ENCODE data around the gene KRTAP2-3. TPM values are rescaled to one million over a fixed set of nuclear protein-coding genes. Genes with fewer than 3 reads are reported as not detected.
"Not testable (repeated sequence)": the region's sequence is repeated elsewhere in the genome, so short reads cannot be mapped to it uniquely, and the experiment has no call there.

The KRTAP2-3 gene
- total and polyA plus RNA-seq, 4 donors = not detected

DNA sequence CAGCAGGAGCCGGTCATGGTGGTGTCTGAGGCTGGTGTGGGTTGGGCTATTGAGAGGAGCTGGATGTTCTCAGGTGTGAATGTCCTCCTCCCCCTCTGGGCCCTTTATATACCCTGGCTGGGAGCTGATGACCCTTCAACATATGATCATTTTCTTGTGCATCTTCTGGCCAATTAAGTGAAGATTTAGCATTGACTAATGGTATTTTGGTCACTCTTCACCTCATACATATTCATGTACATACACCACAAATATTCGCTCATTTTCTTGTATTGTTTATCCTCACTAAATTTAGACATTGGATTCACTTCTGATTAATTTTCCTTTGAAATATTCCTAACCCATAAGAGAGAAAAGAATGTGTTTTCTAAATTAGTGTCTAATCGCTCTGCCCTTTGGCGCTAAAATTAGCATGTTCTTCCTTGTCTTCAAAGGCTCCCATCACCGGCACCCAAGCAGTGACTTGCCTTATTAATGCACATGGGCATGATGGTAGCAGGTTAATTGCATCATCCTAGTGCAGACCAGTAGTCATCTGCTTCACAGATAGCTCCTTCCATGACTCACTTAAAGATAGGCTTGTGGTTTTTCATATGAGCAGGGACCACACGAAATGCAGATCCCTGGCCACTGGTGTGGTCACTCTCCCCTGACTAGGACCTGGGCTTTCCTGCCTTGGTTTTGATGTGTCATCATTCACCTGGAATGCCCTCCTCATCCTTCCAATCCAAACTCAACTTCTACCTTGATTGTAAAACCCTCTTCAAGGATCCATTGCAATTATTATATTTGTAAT, 6.1 kb upstream of the KRTAP2-3 start, which contains the start of gene KRTAP2-4:
KRTAP2-4 (minus strand) TSS at position 51 of the 796 bp plus-strand sequence; CDS start at position 17, 34 bp downstream.
- no peaks in the 10 kb centered on the region for H3K9me3 ChIP-seq (ENCODE audit: control insufficient read depth in 4 of 4, insufficient read depth in 3 of 4, low read length in 3 of 4)
- no peak within 1 kb of the TSS for H3K27ac ChIP-seq (ENCODE audit: low read depth in 1 of 2, low read length in 1 of 2)
- no peak within 1 kb of the TSS for H3K9ac ChIP-seq (ENCODE audit: insufficient read depth in 1 of 2, low read length in 2 of 2)
- H3K4me1 ChIP-seq (ENCODE audit: control insufficient read depth in 5 of 5, insufficient read depth in 5 of 5, low read length in 5 of 5) = no peaks in the 10 kb centered on the region
- H3K27me3 ChIP-seq (ENCODE audit: control insufficient read depth in 3 of 3, insufficient read depth in 3 of 3, low read length in 2 of 3) = peaks cover 0 to under 1% (median 0%) of the 10 kb centered on the region in 3 donors
- DNase-seq (no peak), ATAC-seq (ENCODE audit: insufficient read depth, low FRiP score) (no peak)
- H3K4me3 ChIP-seq = no peak within 1 kb of the TSS
- 85 to 92% methylated on average over 6 of the region's 6 CpGs for WGBS, 2 donors
- TF ChIP-seq, protein P1, sequence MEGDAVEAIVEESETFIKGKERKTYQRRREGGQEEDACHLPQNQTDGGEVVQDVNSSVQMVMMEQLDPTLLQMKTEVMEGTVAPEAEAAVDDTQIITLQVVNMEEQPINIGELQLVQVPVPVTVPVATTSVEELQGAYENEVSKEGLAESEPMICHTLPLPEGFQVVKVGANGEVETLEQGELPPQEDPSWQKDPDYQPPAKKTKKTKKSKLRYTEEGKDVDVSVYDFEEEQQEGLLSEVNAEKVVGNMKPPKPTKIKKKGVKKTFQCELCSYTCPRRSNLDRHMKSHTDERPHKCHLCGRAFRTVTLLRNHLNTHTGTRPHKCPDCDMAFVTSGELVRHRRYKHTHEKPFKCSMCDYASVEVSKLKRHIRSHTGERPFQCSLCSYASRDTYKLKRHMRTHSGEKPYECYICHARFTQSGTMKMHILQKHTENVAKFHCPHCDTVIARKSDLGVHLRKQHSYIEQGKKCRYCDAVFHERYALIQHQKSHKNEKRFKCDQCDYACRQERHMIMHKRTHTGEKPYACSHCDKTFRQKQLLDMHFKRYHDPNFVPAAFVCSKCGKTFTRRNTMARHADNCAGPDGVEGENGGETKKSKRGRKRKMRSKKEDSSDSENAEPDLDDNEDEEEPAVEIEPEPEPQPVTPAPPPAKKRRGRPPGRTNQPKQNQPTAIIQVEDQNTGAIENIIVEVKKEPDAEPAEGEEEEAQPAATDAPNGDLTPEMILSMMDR (IDR thresholded peaks at IDR 0.05; ENCODE audit: control extremely low read depth, extremely low read depth) = no peak
- H3K36me3 ChIP-seq (ENCODE audit: control insufficient read depth in 4 of 4, insufficient read depth in 4 of 4, low read length in 4 of 4) = no peaks in the 10 kb centered on the region

DNA sequence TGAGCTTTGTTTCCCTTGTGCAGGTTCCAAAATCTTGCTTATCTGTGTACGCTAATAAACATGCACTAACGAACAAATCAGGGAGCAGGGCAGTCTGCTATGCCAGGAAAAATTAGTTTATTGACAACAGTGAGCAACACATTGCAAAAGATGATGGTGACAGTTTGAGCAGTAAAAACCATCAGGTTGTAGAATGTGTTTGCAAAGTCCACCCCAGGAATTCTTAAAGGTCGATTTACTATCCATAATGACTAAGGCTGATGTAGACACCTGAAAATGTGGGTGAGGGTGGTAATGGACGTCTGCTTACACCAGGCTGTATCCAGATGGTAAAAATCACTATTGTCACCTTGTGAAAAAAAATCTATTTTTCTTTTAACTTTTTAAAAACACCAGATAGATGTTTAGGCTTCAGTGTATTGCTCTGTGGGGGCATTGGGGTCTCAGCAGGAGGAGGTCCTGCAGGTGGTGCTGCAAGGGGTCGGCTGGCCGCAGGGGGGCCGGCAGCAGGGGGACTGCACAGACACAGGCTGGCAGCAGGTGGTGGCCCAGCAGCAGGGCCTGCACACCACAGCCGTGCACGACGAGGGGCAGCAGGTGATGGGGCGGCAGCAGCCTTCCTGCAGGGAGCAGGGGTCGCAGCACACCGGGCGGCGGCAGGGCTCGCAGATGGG, 5.2 kb upstream of the KRTAP2-3 start:
- H3K4me3 ChIP-seq; ATAC-seq (ENCODE audit: insufficient read depth, low FRiP score); H3K27ac ChIP-seq (ENCODE audit: low read depth in 1 of 2, low read length in 1 of 2); DNase-seq; H3K4me1 ChIP-seq (ENCODE audit: control insufficient read depth in 5 of 5, insufficient read depth in 5 of 5, low read length in 5 of 5); H3K9ac ChIP-seq (ENCODE audit: insufficient read depth in 1 of 2, low read length in 2 of 2); H3K36me3 ChIP-seq (ENCODE audit: control insufficient read depth in 4 of 4, insufficient read depth in 4 of 4, low read length in 4 of 4); H3K9me3 ChIP-seq (ENCODE audit: control insufficient read depth in 4 of 4, insufficient read depth in 3 of 4, low read length in 3 of 4); H3K27me3 ChIP-seq (ENCODE audit: control insufficient read depth in 3 of 3, insufficient read depth in 3 of 3, low read length in 2 of 3): not testable (repeated sequence)
- WGBS, 2 donors = 69 to 87% methylated on average over 6 to 7 of the region's 16 CpGs

DNA sequence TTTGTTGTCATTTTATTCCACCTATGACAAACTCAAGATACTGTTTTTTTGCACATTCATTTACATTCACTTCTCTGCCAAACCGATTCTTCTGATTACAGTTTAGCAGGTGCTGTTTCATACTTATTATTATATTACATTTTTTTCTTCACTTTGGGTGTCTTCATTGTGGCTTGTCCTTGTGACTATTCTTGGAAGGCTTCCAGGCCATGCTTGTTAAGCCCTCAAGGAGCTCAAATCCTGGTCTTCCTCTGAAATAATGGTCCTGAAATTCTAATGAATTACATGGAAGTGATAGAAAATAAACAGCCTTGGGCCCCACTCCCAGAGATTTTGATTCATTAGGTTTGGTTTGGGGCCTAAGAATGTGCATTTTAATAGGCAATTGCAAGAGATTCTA, 4.4 kb upstream of the KRTAP2-3 start:
- H3K4me1 ChIP-seq (ENCODE audit: control insufficient read depth in 5 of 5, insufficient read depth in 5 of 5, low read length in 5 of 5) = no peaks in the 10 kb centered on the region
- WGBS, 2 donors = 63 to 77% methylated on average over 1 of the region's 1 CpG
- TF ChIP-seq, protein P1 (IDR thresholded peaks at IDR 0.05; ENCODE audit: control extremely low read depth, extremely low read depth) = no peak

DNA sequence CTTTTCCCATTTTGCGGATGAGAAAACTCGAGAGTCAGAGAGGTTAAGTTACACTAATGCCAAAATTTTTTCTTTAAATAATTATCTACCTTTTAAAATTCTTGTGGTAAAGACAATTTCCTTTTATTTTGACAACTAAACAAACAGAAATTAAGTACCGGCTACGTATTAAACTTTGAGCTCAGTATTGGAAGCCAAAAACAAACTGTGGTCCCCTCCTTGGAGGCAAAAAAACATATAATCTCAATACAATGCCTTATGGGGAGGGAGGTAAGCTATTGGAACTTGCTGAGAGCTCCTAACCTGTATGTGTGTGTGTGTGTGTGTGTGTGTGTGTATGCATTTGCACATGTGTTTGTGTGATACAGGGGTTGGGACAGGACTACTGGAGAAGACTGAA, 3.5 kb upstream of the KRTAP2-3 start:
- no peak for DNase-seq
- 74 to 87% methylated on average over 4 of the region's 4 CpGs for WGBS, 2 donors
- no peak overlapping the region for H3K9ac ChIP-seq (ENCODE audit: insufficient read depth in 1 of 2, low read length in 2 of 2)

More for the DNA sequence above, 4.4 kb upstream of the KRTAP2-3 start:
- Histone ChIP-seq H3K9me3 (ENCODE audit: control insufficient read depth in 4 of 4, insufficient read depth in 3 of 4, low read length in 3 of 4) (no peaks in the 10 kb centered on the region), H3K27ac (ENCODE audit: low read depth in 1 of 2, low read length in 1 of 2) (no peak overlapping the region), H3K27me3 (ENCODE audit: control insufficient read depth in 3 of 3, insufficient read depth in 3 of 3, low read length in 2 of 3) (peaks cover 0 to 5% (median 5%) of the 10 kb centered on the region in 3 donors), H3K36me3 (ENCODE audit: control insufficient read depth in 4 of 4, insufficient read depth in 4 of 4, low read length in 4 of 4) (no peaks in the 10 kb centered on the region), H3K9ac (ENCODE audit: insufficient read depth in 1 of 2, low read length in 2 of 2) (no peak overlapping the region), H3K4me3 (no peak overlapping the region)
- ATAC-seq (ENCODE audit: insufficient read depth, low FRiP score) (no peak), DNase-seq (no peak)

More for the DNA sequence above, 3.5 kb upstream of the KRTAP2-3 start:
- no peak overlapping the region for H3K27ac ChIP-seq (ENCODE audit: low read depth in 1 of 2, low read length in 1 of 2)
- ATAC-seq (ENCODE audit: insufficient read depth, low FRiP score) = no peak
- no peaks in the 10 kb centered on the region for H3K4me1 ChIP-seq (ENCODE audit: control insufficient read depth in 5 of 5, insufficient read depth in 5 of 5, low read length in 5 of 5)
- no peaks in the 10 kb centered on the region for H3K9me3 ChIP-seq (ENCODE audit: control insufficient read depth in 4 of 4, insufficient read depth in 3 of 4, low read length in 3 of 4)
- TF ChIP-seq, protein P1 (IDR thresholded peaks at IDR 0.05; ENCODE audit: control extremely low read depth, extremely low read depth) = no peak
- H3K27me3 ChIP-seq (ENCODE audit: control insufficient read depth in 3 of 3, insufficient read depth in 3 of 3, low read length in 2 of 3) = peaks cover 0 to 8% (median 5%) of the 10 kb centered on the region in 3 donors
- no peaks in the 10 kb centered on the region for H3K36me3 ChIP-seq (ENCODE audit: control insufficient read depth in 4 of 4, insufficient read depth in 4 of 4, low read length in 4 of 4)
- no peak overlapping the region for H3K4me3 ChIP-seq
